HTR-8/SVneo (cell line): Measurements from ENCODE around the gene ATP8A2.

ENCODE experiments used
- DNase-seq: peaks from one replicate; pipeline ENCODE4 v3.0.0; 2011; ENCODE audit warnings: low spot score, mixed read lengths; ENCODE audit not compliant: insufficient read length
- FAIRE-seq: peaks from 2 replicates; lab custom pipeline; 2011; peaks lifted over from hg19 to GRCh38; lab: Jason Lieb, UNC

ATP8A2 gene

GRCh38 chr13:26034018-26034417 is 662.2 kb downstream of the ATP8A2 start:
- FAIRE-seq (no peak), DNase-seq (no peak)

- no peak for DNase-seq
- FAIRE-seq = no peak
Measured at GRCh38 chr13:26036383-26036782, 664.6 kb downstream of the ATP8A2 start.

GRCh38 chr13:26037302-26037701 is 665.5 kb downstream of the ATP8A2 start:
- FAIRE-seq = no peak
- DNase-seq = no peak

- DNase-seq (no peak), FAIRE-seq (no peak)
Measured at GRCh38 chr13:26038931-26039475, 667.2 kb downstream of the ATP8A2 start.

- DNase-seq = no peak
- FAIRE-seq = no peak
Measured at GRCh38 chr13:26041444-26041843, 669.7 kb downstream of the ATP8A2 start.

GRCh38 chr13:26042785-26043184 is 671.0 kb downstream of the ATP8A2 start:
- DNase-seq (no peak), FAIRE-seq (no peak)

- FAIRE-seq = no peak
- DNase-seq = no peak
Measured at GRCh38 chr13:26045142-26045541, 673.4 kb downstream of the ATP8A2 start.

- no peak for DNase-seq
- no peak for FAIRE-seq
Measured at GRCh38 chr13:26046639-26047038, 674.9 kb downstream of the ATP8A2 start.

- no peak for DNase-seq
Measured at GRCh38 chr13:26047040-26047439, 675.3 kb downstream of the ATP8A2 start.

GRCh38 chr13:26048741-26049140 is 677.0 kb downstream of the ATP8A2 start:
- DNase-seq = no peak

More at GRCh38 chr13:26047040-26047439, 675.3 kb downstream of the ATP8A2 start:
- FAIRE-seq = no peak

GRCh38 chr13:26050568-26051230 is 678.9 kb downstream of the ATP8A2 start:
- FAIRE-seq (no peak), DNase-seq (no peak)

More at GRCh38 chr13:26048741-26049140, 677.0 kb downstream of the ATP8A2 start:
- FAIRE-seq = no peak

GRCh38 chr13:26051231-26051656 is 679.5 kb downstream of the ATP8A2 start:
- FAIRE-seq = no peak
- no peak for DNase-seq

GRCh38 chr13:26051657-26052311 is 680.0 kb downstream of the ATP8A2 start, which contains the start of gene SHISA2:
TSS of gene SHISA2 (minus strand) at chr13:26052016. CDS start at chr13:26050975, 1,041 bp downstream.
- no peak for FAIRE-seq
- peak; percentile 65 for DNase-seq

- no peak for DNase-seq
- FAIRE-seq = no peak
Measured at GRCh38 chr13:26052337-26052736, 680.6 kb downstream of the ATP8A2 start.

GRCh38 chr13:26053418-26053980 is 681.7 kb downstream of the ATP8A2 start:
- no peak for FAIRE-seq
- DNase-seq = no peak

- FAIRE-seq = no peak
Measured at GRCh38 chr13:26054896-26055295, 683.1 kb downstream of the ATP8A2 start.

GRCh38 chr13:26058704-26059103 is 686.9 kb downstream of the ATP8A2 start:
- no peak for FAIRE-seq
- DNase-seq = no peak

More at GRCh38 chr13:26054896-26055295, 683.1 kb downstream of the ATP8A2 start:
- DNase-seq = no peak

GRCh38 chr13:26060357-26060756 is 688.6 kb downstream of the ATP8A2 start:
- DNase-seq = no peak
- no peak for FAIRE-seq

- FAIRE-seq (no peak), DNase-seq (no peak)
Measured at GRCh38 chr13:26061256-26061655, 689.5 kb downstream of the ATP8A2 start.

GRCh38 chr13:26061947-26062346 is 690.2 kb downstream of the ATP8A2 start:
- FAIRE-seq = no peak
- no peak for DNase-seq

GRCh38 chr13:26062853-26063444 is 691.2 kb downstream of the ATP8A2 start:
- FAIRE-seq (no peak), DNase-seq (no peak)
